ENCODE measurements around the gene ITGB3.
A peak's percentile ranks its signal among the peaks of the same experiment; 100 is the strongest.

ITGB3 gene

DNA sequence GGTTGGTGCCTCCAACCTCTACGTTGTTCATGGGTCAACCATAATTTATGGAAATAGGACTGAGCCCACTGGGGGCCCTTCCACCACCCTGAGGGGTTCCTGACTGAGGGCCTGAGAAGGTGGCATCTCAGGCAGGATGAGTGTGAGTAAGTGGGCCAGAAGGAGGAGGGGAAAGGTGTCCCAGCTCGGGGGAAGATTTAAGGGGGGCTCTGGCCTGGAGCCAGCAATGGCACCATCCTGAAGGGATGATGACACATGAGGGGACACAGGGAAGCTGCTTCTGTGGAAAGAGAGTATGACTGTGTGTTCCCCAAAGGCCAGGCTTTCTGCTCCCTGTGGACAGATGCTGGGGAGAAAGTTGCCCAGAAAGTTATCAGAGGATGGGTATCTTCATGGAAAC is 25.8 kb upstream of the ITGB3 start:
- Histone ChIP-seq H3K9me3 (ENCODE audit: control extremely low read depth in 1 of 5, control insufficient read depth in 4 of 5, insufficient read depth in 2 of 5, low read depth in 1 of 5, low read length in 4 of 5) (peaks cover 0 to 6% (median 4%) of the 10 kb centered on the region in 5 experiments), H3K4me3 (ENCODE audit: control insufficient read depth in 1 of 7, extremely low read depth in 1 of 7, insufficient read depth in 4 of 7, low read depth in 2 of 7, low read length in 6 of 7) (no peak overlapping the region), H3K27me3 (replicated peaks in 2 of 5; ENCODE audit: control insufficient read depth in 4 of 5, insufficient read depth in 5 of 5, low read length in 4 of 5) (no peaks in the 10 kb centered on the region), H3K4me1 (ENCODE audit: control extremely low read depth in 1 of 4, control insufficient read depth in 4 of 4, insufficient read depth in 4 of 4, low read length in 3 of 4) (peaks cover 0 to 23% (median 11%) of the 10 kb centered on the region in 4 experiments), H3K27ac (ENCODE audit: insufficient read depth in 1 of 2, low read depth in 1 of 2, low read length in 2 of 2, poor library complexity in 1 of 2, severe bottlenecking in 2 of 2) (no peak overlapping the region), H3K36me3 (ENCODE audit: control insufficient read depth in 4 of 4, insufficient read depth in 4 of 4, low read length in 3 of 4) (no peaks in the 10 kb centered on the region)
- ChIA-PET CTCF (interaction anchor here (3.6 kb wide), 1 partner anchor 88 kb away, joined by 38 read pairs; no protein-coding TSS in a partner anchor), POLR2A (no interaction called here)
- 100% methylated on average over 1 of the region's 2 CpGs for WGBS (ENCODE audit: insufficient coverage)
- no peak for DNase-seq

DNA sequence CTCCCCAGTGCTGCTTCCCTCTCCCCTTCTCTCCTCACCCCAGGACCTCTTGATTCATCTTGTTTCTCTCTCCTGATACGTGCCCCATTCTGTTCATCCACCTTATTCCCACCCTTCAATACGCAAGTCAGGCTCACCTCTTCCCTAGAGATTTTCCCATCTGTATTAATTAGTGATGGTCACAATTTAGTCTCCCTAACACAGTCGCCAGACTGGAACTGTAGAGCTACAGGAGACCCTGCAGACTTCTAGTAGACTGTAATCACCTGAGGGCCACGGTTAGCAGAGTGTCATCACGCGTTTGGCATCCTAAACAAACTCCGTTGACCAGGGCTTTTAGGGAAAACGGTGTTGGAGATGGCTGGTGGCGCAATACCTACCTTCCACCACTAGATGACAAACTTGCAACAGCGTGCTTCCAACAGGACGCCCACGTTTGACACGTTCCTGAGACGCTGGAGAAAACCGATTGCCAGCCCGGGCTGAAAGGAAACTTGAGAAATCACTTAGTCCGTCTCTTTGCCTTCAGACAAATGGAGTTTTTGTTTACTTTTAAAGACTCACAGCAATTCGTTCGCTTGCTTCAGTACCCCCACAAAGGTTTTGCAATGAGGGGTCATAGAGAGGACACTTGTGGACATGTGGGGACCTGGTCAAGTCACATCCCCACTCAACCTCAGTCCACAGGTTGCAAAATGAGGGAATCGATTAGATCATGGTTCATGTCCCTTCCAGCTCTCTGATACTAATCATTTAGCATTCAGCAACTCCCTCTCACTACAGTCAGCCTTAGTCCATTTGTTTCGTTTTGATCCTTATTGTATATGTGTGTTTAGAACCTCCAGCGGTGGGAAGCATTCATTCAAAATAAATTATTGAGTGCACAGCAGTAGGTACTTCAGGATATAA is 23.8 kb upstream of the ITGB3 start:
- Histone ChIP-seq H3K27me3 (replicated peaks in 2 of 5; ENCODE audit: control insufficient read depth in 4 of 5, insufficient read depth in 5 of 5, low read length in 4 of 5) (no peaks in the 10 kb centered on the region), H3K9me3 (ENCODE audit: control extremely low read depth in 1 of 5, control insufficient read depth in 4 of 5, insufficient read depth in 2 of 5, low read depth in 1 of 5, low read length in 4 of 5) (no peaks in the 10 kb centered on the region), H3K4me3 (ENCODE audit: control insufficient read depth in 1 of 7, extremely low read depth in 1 of 7, insufficient read depth in 4 of 7, low read depth in 2 of 7, low read length in 6 of 7) (peak overlapping the region in 4 of 7 experiments; percentile 19 to 65 (median 30)), H3K36me3 (ENCODE audit: control insufficient read depth in 4 of 4, insufficient read depth in 4 of 4, low read length in 3 of 4) (no peaks in the 10 kb centered on the region), H3K4me1 (ENCODE audit: control extremely low read depth in 1 of 4, control insufficient read depth in 4 of 4, insufficient read depth in 4 of 4, low read length in 3 of 4) (peaks cover 0 to 18% (median 11%) of the 10 kb centered on the region in 4 experiments), H3K27ac (ENCODE audit: insufficient read depth in 1 of 2, low read depth in 1 of 2, low read length in 2 of 2, poor library complexity in 1 of 2, severe bottlenecking in 2 of 2) (no peak overlapping the region)
- ChIA-PET CTCF (interaction anchor here (0.7 to 3.6 kb wide), 14 partner anchors 9 to 86 kb away, joined by 3 to 38 read pairs (median 4); partner anchors contain the start of gene MYL4), POLR2A (interaction anchor here (1.0 kb wide), 1 partner anchor 86 kb away, joined by 5 read pairs; no protein-coding TSS in a partner anchor)
- DNase-seq: peak; percentile 85 to 86 (median 85)
- 4% methylated on average over 17 of the region's 22 CpGs for WGBS (ENCODE audit: insufficient coverage)

DNA sequence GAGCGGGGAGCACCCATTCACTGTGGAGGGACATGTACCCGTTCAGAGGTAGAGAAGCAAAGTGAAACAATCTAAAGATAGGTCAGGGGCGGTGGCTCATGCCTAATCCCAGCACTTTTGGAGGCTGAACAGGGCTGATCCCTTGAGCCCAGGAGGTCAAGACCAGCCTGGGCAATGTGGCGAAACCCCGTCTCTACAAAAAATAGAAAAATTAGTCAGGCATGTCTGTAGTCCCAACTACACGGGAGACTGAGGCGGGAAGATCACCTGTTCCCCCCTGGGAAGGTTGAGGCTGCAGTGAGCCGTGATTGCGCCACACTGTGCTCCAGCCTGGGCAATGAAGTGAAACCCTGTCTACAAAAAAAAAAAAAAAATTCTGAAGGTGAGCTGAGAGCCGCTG is 22.8 kb upstream of the ITGB3 start:
- POLR2A ChIA-PET: no interaction called here
- Histone ChIP-seq H3K36me3 (ENCODE audit: control insufficient read depth in 4 of 4, insufficient read depth in 4 of 4, low read length in 3 of 4) (no peaks in the 10 kb centered on the region), H3K27ac (ENCODE audit: insufficient read depth in 1 of 2, low read depth in 1 of 2, low read length in 2 of 2, poor library complexity in 1 of 2, severe bottlenecking in 2 of 2) (no peak overlapping the region), H3K4me3 (ENCODE audit: control insufficient read depth in 1 of 7, extremely low read depth in 1 of 7, insufficient read depth in 4 of 7, low read depth in 2 of 7, low read length in 6 of 7) (no peak overlapping the region), H3K4me1 (ENCODE audit: control extremely low read depth in 1 of 4, control insufficient read depth in 4 of 4, insufficient read depth in 4 of 4, low read length in 3 of 4) (peaks cover 0 to 10% (median 6%) of the 10 kb centered on the region in 4 experiments), H3K9me3 (ENCODE audit: control extremely low read depth in 1 of 5, control insufficient read depth in 4 of 5, insufficient read depth in 2 of 5, low read depth in 1 of 5, low read length in 4 of 5) (no peaks in the 10 kb centered on the region), H3K27me3 (replicated peaks in 2 of 5; ENCODE audit: control insufficient read depth in 4 of 5, insufficient read depth in 5 of 5, low read length in 4 of 5) (no peaks in the 10 kb centered on the region)
- CTCF ChIA-PET: interaction anchor here (0.8 to 3.6 kb wide), 6 partner anchors 10 to 85 kb away, joined by 3 to 38 read pairs (median 8); no protein-coding TSS in a partner anchor
- WGBS (ENCODE audit: insufficient coverage): 96% methylated on average over 6 of the region's 10 CpGs
- no peak for DNase-seq

DNA sequence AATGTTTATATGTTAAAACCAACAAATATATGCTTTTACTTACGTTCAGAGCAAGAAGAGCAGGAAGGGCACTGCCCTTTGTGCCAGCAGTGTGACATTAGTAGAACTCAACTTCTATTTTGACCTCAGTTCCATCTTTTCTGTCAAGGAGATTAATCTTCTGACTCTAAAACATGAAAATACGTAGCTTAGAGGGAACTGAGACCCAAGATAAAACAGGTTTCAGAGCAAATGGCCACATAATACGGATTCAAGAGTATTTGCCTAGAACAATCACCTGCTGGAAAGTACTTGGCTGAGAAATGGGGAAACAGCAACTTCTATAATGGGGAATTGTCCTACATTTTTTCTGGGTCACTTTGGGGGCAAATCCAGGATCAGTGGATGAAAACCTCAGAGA is 22.3 kb upstream of the ITGB3 start:
- ChIA-PET CTCF (interaction anchor here (1.0 to 3.2 kb wide), 3 partner anchors 9 to 84 kb away, joined by 5 to 18 read pairs (median 11); no protein-coding TSS in a partner anchor), POLR2A (no interaction called here)
- WGBS (ENCODE audit: insufficient coverage): 84% methylated on average over 2 of the region's 3 CpGs
- H3K9me3 ChIP-seq (ENCODE audit: control extremely low read depth in 1 of 5, control insufficient read depth in 4 of 5, insufficient read depth in 2 of 5, low read depth in 1 of 5, low read length in 4 of 5): peaks cover 0 to under 1% (median 0%) of the 10 kb centered on the region in 5 experiments
- H3K27me3 ChIP-seq (replicated peaks in 2 of 5; ENCODE audit: control insufficient read depth in 4 of 5, insufficient read depth in 5 of 5, low read length in 4 of 5): no peaks in the 10 kb centered on the region
- H3K36me3 ChIP-seq (ENCODE audit: control insufficient read depth in 4 of 4, insufficient read depth in 4 of 4, low read length in 3 of 4): no peaks in the 10 kb centered on the region
- H3K4me3 ChIP-seq (ENCODE audit: control insufficient read depth in 1 of 7, extremely low read depth in 1 of 7, insufficient read depth in 4 of 7, low read depth in 2 of 7, low read length in 6 of 7): no peak overlapping the region
- H3K4me1 ChIP-seq (ENCODE audit: control extremely low read depth in 1 of 4, control insufficient read depth in 4 of 4, insufficient read depth in 4 of 4, low read length in 3 of 4): peaks cover 0 to 10% (median 6%) of the 10 kb centered on the region in 4 experiments
- H3K27ac ChIP-seq (ENCODE audit: insufficient read depth in 1 of 2, low read depth in 1 of 2, low read length in 2 of 2, poor library complexity in 1 of 2, severe bottlenecking in 2 of 2): no peak overlapping the region
- no peak for DNase-seq

DNA sequence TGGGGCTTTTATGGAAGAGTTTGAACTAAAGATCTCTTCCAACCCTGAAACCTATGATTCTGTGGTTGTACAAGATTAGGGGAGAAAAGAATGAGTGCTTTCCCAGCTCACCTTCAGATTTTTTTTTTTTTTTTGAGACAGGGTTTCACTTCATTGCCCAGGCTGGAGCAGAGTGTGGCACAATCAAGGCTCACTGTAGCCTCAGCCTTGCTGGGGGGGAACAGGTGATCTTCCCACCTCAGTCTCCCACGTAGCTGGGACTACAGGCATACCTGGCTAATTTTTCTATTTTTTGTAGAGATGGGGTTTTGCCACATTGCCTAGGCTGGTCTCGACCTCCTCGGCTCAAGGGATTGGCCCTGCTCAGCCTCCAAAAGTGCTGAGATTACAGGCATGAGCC is 21.8 kb upstream of the ITGB3 start:
- no peaks in the 10 kb centered on the region for H3K36me3 ChIP-seq (ENCODE audit: control insufficient read depth in 4 of 4, insufficient read depth in 4 of 4, low read length in 3 of 4)
- H3K27me3 ChIP-seq (replicated peaks in 2 of 5; ENCODE audit: control insufficient read depth in 4 of 5, insufficient read depth in 5 of 5, low read length in 4 of 5): no peaks in the 10 kb centered on the region
- H3K27ac ChIP-seq (ENCODE audit: insufficient read depth in 1 of 2, low read depth in 1 of 2, low read length in 2 of 2, poor library complexity in 1 of 2, severe bottlenecking in 2 of 2): no peak overlapping the region
- no peak for DNase-seq
- POLR2A ChIA-PET: no interaction called here
- H3K9me3 ChIP-seq (ENCODE audit: control extremely low read depth in 1 of 5, control insufficient read depth in 4 of 5, insufficient read depth in 2 of 5, low read depth in 1 of 5, low read length in 4 of 5): peaks cover 0 to 5% (median 0%) of the 10 kb centered on the region in 5 experiments
- peaks cover 0 to 10% (median 6%) of the 10 kb centered on the region in 4 experiments for H3K4me1 ChIP-seq (ENCODE audit: control extremely low read depth in 1 of 4, control insufficient read depth in 4 of 4, insufficient read depth in 4 of 4, low read length in 3 of 4)
- WGBS (ENCODE audit: insufficient coverage): 100% methylated on average over 3 of the region's 3 CpGs
- CTCF ChIA-PET: interaction anchor here (1.0 to 3.2 kb wide), 3 partner anchors 9 to 83 kb away, joined by 5 to 18 read pairs (median 11); no protein-coding TSS in a partner anchor
- no peak overlapping the region for H3K4me3 ChIP-seq (ENCODE audit: control insufficient read depth in 1 of 7, extremely low read depth in 1 of 7, insufficient read depth in 4 of 7, low read depth in 2 of 7, low read length in 6 of 7)

DNA sequence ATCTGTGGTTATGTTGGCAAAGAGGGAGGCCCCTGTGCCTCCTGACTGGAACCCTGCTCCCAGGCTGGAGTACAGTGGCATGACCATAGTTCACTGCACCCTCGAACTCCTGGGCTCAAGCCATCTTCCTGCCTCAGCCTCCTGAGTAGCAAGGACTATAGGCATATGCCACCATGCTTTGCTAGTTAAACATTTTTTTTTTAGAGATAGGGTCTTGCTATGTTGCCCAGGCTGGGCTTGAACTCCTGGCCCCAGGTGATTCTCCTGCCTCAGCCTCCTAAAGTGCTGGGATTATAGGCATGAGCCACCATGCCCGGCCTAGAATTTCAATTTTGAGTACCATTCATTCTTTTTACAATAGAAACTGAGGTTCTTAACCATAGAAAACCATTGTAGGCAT is 21.2 kb upstream of the ITGB3 start:
- Histone ChIP-seq H3K36me3 (ENCODE audit: control insufficient read depth in 4 of 4, insufficient read depth in 4 of 4, low read length in 3 of 4) (no peaks in the 10 kb centered on the region), H3K4me3 (ENCODE audit: control insufficient read depth in 1 of 7, extremely low read depth in 1 of 7, insufficient read depth in 4 of 7, low read depth in 2 of 7, low read length in 6 of 7) (no peak overlapping the region), H3K4me1 (ENCODE audit: control extremely low read depth in 1 of 4, control insufficient read depth in 4 of 4, insufficient read depth in 4 of 4, low read length in 3 of 4) (peaks cover 0 to 10% (median 6%) of the 10 kb centered on the region in 4 experiments), H3K9me3 (ENCODE audit: control extremely low read depth in 1 of 5, control insufficient read depth in 4 of 5, insufficient read depth in 2 of 5, low read depth in 1 of 5, low read length in 4 of 5) (peaks cover 0 to 11% (median 4%) of the 10 kb centered on the region in 5 experiments), H3K27ac (ENCODE audit: insufficient read depth in 1 of 2, low read depth in 1 of 2, low read length in 2 of 2, poor library complexity in 1 of 2, severe bottlenecking in 2 of 2) (no peak overlapping the region), H3K27me3 (replicated peaks in 2 of 5; ENCODE audit: control insufficient read depth in 4 of 5, insufficient read depth in 5 of 5, low read length in 4 of 5) (no peaks in the 10 kb centered on the region)
- POLR2A ChIA-PET: no interaction called here
- 100% methylated on average over 1 of the region's 2 CpGs for WGBS (ENCODE audit: insufficient coverage)
- DNase-seq: no peak
- CTCF ChIA-PET: interaction anchor here (1.0 to 2.3 kb wide), 3 partner anchors 10 to 83 kb away, joined by 5 to 10 read pairs (median 5); no protein-coding TSS in a partner anchor

DNA sequence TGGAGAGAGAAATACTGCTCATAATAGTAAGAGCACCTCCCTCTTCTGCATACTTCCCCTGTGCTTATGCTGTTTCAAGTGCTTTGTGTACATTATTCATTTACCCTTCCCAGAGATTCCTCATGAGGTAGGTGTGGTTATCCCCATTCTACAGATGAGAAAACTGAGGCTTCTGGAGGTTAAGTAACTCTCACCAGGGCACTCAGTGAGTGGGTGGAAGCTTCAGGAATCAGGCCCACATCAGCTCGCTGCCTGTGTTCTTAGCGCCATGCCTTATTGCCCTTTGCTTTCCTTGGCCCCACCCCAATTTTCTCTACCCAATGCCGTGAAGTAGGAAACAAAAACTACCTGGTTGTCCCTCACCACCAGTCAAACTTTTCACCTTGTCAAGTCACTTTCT is 18.1 kb upstream of the ITGB3 start:
- POLR2A ChIA-PET: no interaction called here

More for the DNA sequence above, 18.1 kb upstream of the ITGB3 start:
- peaks cover 0 to 17% (median 5%) of the 10 kb centered on the region in 5 experiments for H3K9me3 ChIP-seq (ENCODE audit: control extremely low read depth in 1 of 5, control insufficient read depth in 4 of 5, insufficient read depth in 2 of 5, low read depth in 1 of 5, low read length in 4 of 5)
- DNase-seq: no peak
- no peaks in the 10 kb centered on the region for H3K36me3 ChIP-seq (ENCODE audit: control insufficient read depth in 4 of 4, insufficient read depth in 4 of 4, low read length in 3 of 4)
- H3K27ac ChIP-seq (ENCODE audit: insufficient read depth in 1 of 2, low read depth in 1 of 2, low read length in 2 of 2, poor library complexity in 1 of 2, severe bottlenecking in 2 of 2): no peak overlapping the region
- CTCF ChIA-PET: no interaction called here
- WGBS (ENCODE audit: insufficient coverage): 100% methylated on average over 2 of the region's 3 CpGs
- H3K4me1 ChIP-seq (ENCODE audit: control extremely low read depth in 1 of 4, control insufficient read depth in 4 of 4, insufficient read depth in 4 of 4, low read length in 3 of 4): peaks cover 0 to 16% (median 14%) of the 10 kb centered on the region in 4 experiments
- H3K4me3 ChIP-seq (ENCODE audit: control insufficient read depth in 1 of 7, extremely low read depth in 1 of 7, insufficient read depth in 4 of 7, low read depth in 2 of 7, low read length in 6 of 7): no peak overlapping the region
- no peaks in the 10 kb centered on the region for H3K27me3 ChIP-seq (replicated peaks in 2 of 5; ENCODE audit: control insufficient read depth in 4 of 5, insufficient read depth in 5 of 5, low read length in 4 of 5)

Data from common myeloid progenitor, CD34-positive (primary cell).